GM23338 (cell line): ENCODE results near the gene PIK3IP1. TPM values are rescaled to one million over a fixed set of nuclear protein-coding genes. Genes with fewer than 3 reads are reported as not detected.

Experiments used
- ATAC-seq: fragments of 200-7000 bp; cut with Tn5 transposase; 3 replicates; pipeline ENCODE4 v1.9.1; 2020
- DNase-seq: peaks from one replicate; pipeline ENCODE4 v3.0.0-alpha.2; 2015; ENCODE audit warnings: low spot score
- H2AFZ ChIP-seq: fragments of 200-600 bp; sonication (generic); 2 replicates; pipeline ENCODE4 v1.8.0; 2016; ENCODE audit warnings: antibody characterized with exemption, mild to moderate bottlenecking, moderate library complexity
- H3F3A ChIP-seq: fragments of 200-600 bp; sonication (generic); replicated peaks from 2 replicates; pipeline ENCODE4 v1.8.0; 2017; ENCODE audit warnings: antibody characterized with exemption, mixed run types, low read depth
- H3K27ac ChIP-seq: fragments of 200-600 bp; sonication (generic); 2 replicates; pipeline ENCODE4 v1.6.1; 2016; ENCODE audit warnings: low read depth
- H3K27me3 ChIP-seq: fragments of 200-600 bp; sonication (generic); 2 replicates; pipeline ENCODE4 v1.8.0; 2016; ENCODE audit warnings: mild to moderate bottlenecking, mixed run types, moderate library complexity; ENCODE audit not compliant: insufficient read depth
- H3K36me3 ChIP-seq: fragments of 200-600 bp; sonication (generic); 2 replicates; pipeline ENCODE4 v1.8.0; 2016; ENCODE audit warnings: mild to moderate bottlenecking; ENCODE audit not compliant: insufficient read depth
- H3K4me1 ChIP-seq: fragments of 200-600 bp; sonication (generic); 2 replicates; pipeline ENCODE4 v1.8.0; 2016; ENCODE audit warnings: mild to moderate bottlenecking, moderate library complexity; ENCODE audit not compliant: insufficient read depth
- H3K4me2 ChIP-seq: fragments of 200-600 bp; sonication (generic); 2 replicates; pipeline ENCODE4 v1.7.1; 2017; ENCODE audit warnings: mixed run types
- H3K4me3 ChIP-seq: fragments of 200-600 bp; sonication (generic); 2 replicates; pipeline ENCODE4 v1.6.1; 2016; ENCODE audit warnings: mixed run types
- H3K79me2 ChIP-seq: fragments of 200-600 bp; sonication (generic); replicated peaks from 2 replicates; pipeline ENCODE4 v1.8.0; 2017; ENCODE audit warnings: mild to moderate bottlenecking; ENCODE audit not compliant: insufficient read depth
- H3K9me2 ChIP-seq: fragments of 200-600 bp; sonication (generic); 2 replicates; pipeline ENCODE4 v1.8.0; 2017; ENCODE audit not compliant: insufficient read depth
- H4K20me1 ChIP-seq: fragments of 200-600 bp; sonication (generic); replicated peaks from 2 replicates; pipeline ENCODE4 v1.8.0; 2017; ENCODE audit warnings: mild to moderate bottlenecking; ENCODE audit not compliant: insufficient read depth
- H3K27ac Mint-ChIP-seq: 2 replicates; pipeline ENCODE4 v1.8.0; 2020; ENCODE audit warnings: inconsistent platforms, mild to moderate bottlenecking, moderate library complexity, mixed read lengths
- H3K27me3 Mint-ChIP-seq: 3 replicates; pipeline ENCODE4 v1.8.0; 2022; ENCODE audit warnings: low read depth, mild to moderate bottlenecking, moderate library complexity, mixed read lengths, inconsistent platforms; ENCODE audit not compliant: insufficient read depth, poor library complexity
- H3K36me3 Mint-ChIP-seq: 3 replicates; pipeline ENCODE4 v1.8.0; 2021; ENCODE audit warnings: low read depth, mild to moderate bottlenecking, inconsistent platforms, moderate library complexity, mixed read lengths
- H3K4me1 Mint-ChIP-seq: 3 replicates; pipeline ENCODE4 v1.8.0; 2020; ENCODE audit warnings: mild to moderate bottlenecking, inconsistent platforms, mixed read lengths
- H3K4me3 Mint-ChIP-seq: 3 replicates; pipeline ENCODE4 v1.8.0; 2021; ENCODE audit warnings: moderate library complexity, mild to moderate bottlenecking, inconsistent platforms, mixed read lengths
- H3K9me3 Mint-ChIP-seq: 3 replicates; pipeline ENCODE4 v1.8.0; 2020; ENCODE audit warnings: moderate library complexity, mild to moderate bottlenecking, inconsistent platforms, mixed read lengths
- CREB1 ChIP-seq: fragments of 250-450 bp; sonication (Bioruptor Pico); IDR thresholded peaks from 2 replicates; pipeline ENCODE4 v1.5.0; 2020; ENCODE audit warnings: low read depth, mild to moderate bottlenecking, moderate library complexity
- CTCF ChIP-seq, 2 experiments: fragments of 200-600 bp in 1 of 2; sonication (generic) in 1 of 2; conservative IDR thresholded peaks; 2 replicates each; pipeline versions ENCODE4 v1.5.1 to v1.6.1; 2016 to 2017; ENCODE audit warnings: antibody characterized with exemption in 2 of 2, low read depth in 2 of 2, mild to moderate bottlenecking in 2 of 2, moderate library complexity in 1 of 2
- ETS1 ChIP-seq: IDR thresholded peaks from 2 replicates; pipeline ENCODE4 v1.6.1; 2016; ENCODE audit warnings: antibody characterized with exemption
- EZH2phosphoT487 ChIP-seq: fragments of 200-600 bp; sonication (generic); IDR thresholded peaks from one replicate; pipeline ENCODE4 v1.8.1; 2018; ENCODE audit warnings: antibody characterized with exemption; ENCODE audit not compliant: unreplicated experiment
- JUNB ChIP-seq: IDR thresholded peaks from one replicate; pipeline ENCODE4 v1.6.1; 2016; ENCODE audit warnings: antibody characterized with exemption; ENCODE audit not compliant: unreplicated experiment
- NANOG ChIP-seq: IDR thresholded peaks from 2 replicates; pipeline ENCODE4 v1.6.1; 2016; ENCODE audit warnings: antibody characterized with exemption, borderline replicate concordance
- REST ChIP-seq: IDR thresholded peaks from one replicate; pipeline ENCODE4 v1.6.1; 2018; ENCODE audit warnings: antibody characterized with exemption; ENCODE audit not compliant: unreplicated experiment
- ZNF331 ChIP-seq: fragments of 250-450 bp; sonication (Bioruptor Pico); IDR thresholded peaks from 2 replicates; pipeline ENCODE4 v1.5.0; 2020; ENCODE audit warnings: low read depth, mild to moderate bottlenecking, moderate library complexity
- polyA plus RNA-seq: library from polyadenylated mRNA; unstranded; fragments of >200 nt; fragmentation: Nextera tagmentation; extraction: Ambion mirVana; gene quantifications from 2 replicates; pipeline ENCODE4 v1.2.1, GENCODE V29; 2016
- total RNA-seq: library from RNA; depleted of rRNA; stranded (reverse); fragments of >200 nt; shearing (Covaris generic); gene quantifications from 2 replicates; pipeline ENCODE4 v1.2.3, GENCODE V29; 2014

Gene PIK3IP1
- total and polyA plus RNA-seq, 2 experiments from 2014 or later, result 1.1 to 2.2 TPM

- Histone ChIP-seq H3K27me3 (no peaks in the 10 kb centered on the region), H3K27ac (no peak overlapping the region), H3F3A (no peaks in the 10 kb centered on the region), H3K4me1 (no peaks in the 10 kb centered on the region), H3K4me2 (no peak overlapping the region), H3K4me3 (no peak overlapping the region), H3K9me2 (no peaks in the 10 kb centered on the region), H4K20me1 (no peaks in the 10 kb centered on the region), H2AFZ (no peak overlapping the region), H3K36me3 (peaks cover 20% of the 10 kb centered on the region), H3K79me2 (no peaks in the 10 kb centered on the region)
- H3K9me3 Mint-ChIP-seq, result no peaks in the 10 kb centered on the region
- peaks cover 2% of the 10 kb centered on the region for H3K27me3 Mint-ChIP-seq
- no peak for TF ChIP-seq ZNF331 (CRISPR knock-in tag)
- no peak for TF ChIP-seq NANOG
- no peak for TF ChIP-seq CTCF (conservative IDR thresholded peaks at IDR 0.05; ENCODE audit: low read depth in 2 of 2)
- TF ChIP-seq ETS1, result no peak
- H3K4me1 Mint-ChIP-seq, result peaks cover 3% of the 10 kb centered on the region; the same call in 2 of the 3 replicates
- H3K4me3 Mint-ChIP-seq, result no peak overlapping the region
- no peak for DNase-seq
- H3K36me3 Mint-ChIP-seq, result peaks cover 39% of the 10 kb centered on the region
- no peak overlapping the region for H3K27ac Mint-ChIP-seq
- ATAC-seq, result no peak
These were observed 14.1 kb downstream of the PIK3IP1 start for GRCh38 chr22:31278151-31278621.

GRCh38 chr22:31277741-31278140, 14.5 kb downstream of the PIK3IP1 start:
- Mint-ChIP-seq H3K9me3 (no peaks in the 10 kb centered on the region), H3K4me3 (no peak overlapping the region), H3K27ac (no peak overlapping the region), H3K36me3 (peaks cover 43% of the 10 kb centered on the region), H3K4me1 (no peaks in the 10 kb centered on the region), H3K27me3 (peaks cover 2% of the 10 kb centered on the region)
- no peak overlapping the region for H2AFZ ChIP-seq
- H3K4me2 ChIP-seq, result no peak overlapping the region
- H3K4me1 ChIP-seq, result no peaks in the 10 kb centered on the region
- no peak overlapping the region for H3K27ac ChIP-seq
- H3K79me2 ChIP-seq, result no peaks in the 10 kb centered on the region
- H3K9me2 ChIP-seq, result no peaks in the 10 kb centered on the region
- H3K27me3 ChIP-seq, result no peaks in the 10 kb centered on the region
- peaks cover 20% of the 10 kb centered on the region for H3K36me3 ChIP-seq
- no peaks in the 10 kb centered on the region for H4K20me1 ChIP-seq
- H3K4me3 ChIP-seq, result no peak overlapping the region
- no peak for DNase-seq
- no peak for ATAC-seq
- no peaks in the 10 kb centered on the region for H3F3A ChIP-seq
- TF ChIP-seq NANOG, result no peak
- no peak for TF ChIP-seq EZH2phosphoT487
- TF ChIP-seq CREB1 (CRISPR knock-in tag), result no peak
- TF ChIP-seq JUNB, result no peak
- TF ChIP-seq CTCF (conservative IDR thresholded peaks at IDR 0.05; ENCODE audit: low read depth in 2 of 2), result no peak
- TF ChIP-seq REST, result no peak
